ENCODE results near the gene NUDT5.
A peak's percentile ranks its signal among the peaks of the same experiment; 100 is the strongest.

NUDT5 gene

GRCh38 chr10:12165999-12166775 is 29.5 kb downstream of the NUDT5 start:
- DNase-seq (ENCODE audit: low read depth in 2 of 3, low spot score in 1 of 3) = no peak

GRCh38 chr10:12165036-12165435 is 30.7 kb downstream of the NUDT5 start:
- no peak for DNase-seq (ENCODE audit: low read depth in 2 of 3, low spot score in 1 of 3)

GRCh38 chr10:12164085-12164484 is 31.6 kb downstream of the NUDT5 start:
- no peak for DNase-seq (ENCODE audit: low read depth in 2 of 3, low spot score in 1 of 3)

- DNase-seq (ENCODE audit: low read depth in 2 of 3, low spot score in 1 of 3) = no peak
Measured at GRCh38 chr10:12162927-12163326, 32.8 kb downstream of the NUDT5 start.

GRCh38 chr10:12160664-12161063 is 35.0 kb downstream of the NUDT5 start:
- no peak for DNase-seq (ENCODE audit: low read depth in 2 of 3, low spot score in 1 of 3)

- DNase-seq (ENCODE audit: low read depth in 2 of 3, low spot score in 1 of 3) = no peak
Measured at GRCh38 chr10:12158111-12158510, 37.6 kb downstream of the NUDT5 start.

GRCh38 chr10:12156367-12157123 is 39.1 kb downstream of the NUDT5 start:
- no peak for DNase-seq (ENCODE audit: low read depth in 2 of 3, low spot score in 1 of 3)

GRCh38 chr10:12154516-12154915 is 41.2 kb downstream of the NUDT5 start:
- no peak for DNase-seq (ENCODE audit: low read depth in 2 of 3, low spot score in 1 of 3)

- DNase-seq (ENCODE audit: low read depth in 2 of 3, low spot score in 1 of 3) = no peak
Measured at GRCh38 chr10:12150163-12150562, 45.5 kb downstream of the NUDT5 start.

- no peak for DNase-seq (ENCODE audit: low read depth in 2 of 3, low spot score in 1 of 3)
Measured at GRCh38 chr10:12144538-12144937, 51.2 kb downstream of the NUDT5 start.

- no peak for DNase-seq (ENCODE audit: low read depth in 2 of 3, low spot score in 1 of 3)
Measured at GRCh38 chr10:12140038-12140437, 55.7 kb downstream of the NUDT5 start.

GRCh38 chr10:12135631-12136030 is 60.1 kb downstream of the NUDT5 start:
- no peak for DNase-seq (ENCODE audit: low read depth in 2 of 3, low spot score in 1 of 3)

- DNase-seq (ENCODE audit: low read depth in 2 of 3, low spot score in 1 of 3) = no peak
Measured at GRCh38 chr10:12130237-12130872, 65.3 kb downstream of the NUDT5 start.

GRCh38 chr10:12129222-12130111 is 66.2 kb downstream of the NUDT5 start, which contains the start of gene SEC61A2:
Gene SEC61A2, plus strand, starts transcription at chr10:12129677. Its CDS starts 111 bp downstream, at chr10:12129788.
- DNase-seq (ENCODE audit: low read depth in 2 of 3, low spot score in 1 of 3) = peak; percentile 93 to 99 (median 96)

- DNase-seq (ENCODE audit: low read depth in 2 of 3, low spot score in 1 of 3) = no peak
Measured at GRCh38 chr10:12121673-12122072, 74.0 kb downstream of the NUDT5 start.

Data from stimulated activated CD4-positive, alpha-beta T cell treated with anti-CD3 and anti-CD28 coated beads, Interleukin-12 subunit alpha, Interleukin-12 subunit beta, amount 100 ng/mL, for 48 hours (primary cell).